Measurements from ENCODE around the gene TSR1. TPM values are rescaled to one million over a fixed set of nuclear protein-coding genes. Genes with fewer than 3 reads are reported as not detected.

TSR1 gene
- total and polyA plus RNA-seq, 2 donors (not counting 1 experiment from before 2014, with no cell fraction given), result 10.2 to 31.5 TPM

GRCh38 chr17:2312736-2313135 lies 23.5 kb downstream of the TSR1 start:
- no peaks in the 10 kb centered on the region for H3K9me3 ChIP-seq (ENCODE audit: control extremely low read depth in 1 of 3, control insufficient read depth in 2 of 3, insufficient read depth in 1 of 3, low read length in 2 of 3)
- no peaks in the 10 kb centered on the region for H3K27me3 ChIP-seq (replicated peaks in 1 of 4; ENCODE audit: control extremely low read depth in 1 of 4, control insufficient read depth in 3 of 4, insufficient read depth in 4 of 4, low read length in 3 of 4)
- Mint-ChIP-seq H3K9me3 (ENCODE audit: insufficient read depth) (no peaks in the 10 kb centered on the region), H3K27ac (no peak overlapping the region), H3K27me3 (no peaks in the 10 kb centered on the region), H3K4me1 (peaks cover 2% of the 10 kb centered on the region), H3K4me3 (no peak overlapping the region)
- 100% methylated on average over 2 of the region's 5 CpGs for WGBS (ENCODE audit: insufficient coverage)
- H3K4me2 ChIP-seq (replicated peaks; ENCODE audit: low read depth, low read length, poor library complexity, severe bottlenecking), result no peak overlapping the region
- no peak for TF ChIP-seq EZH2 (IDR thresholded peaks at IDR 0.05; ENCODE audit: borderline replicate concordance, insufficient read depth, low read depth, low read length, poor library complexity, severe bottlenecking)
- TF ChIP-seq CTCF (IDR thresholded peaks at IDR 0.05), result no peak
- H3K4me3 ChIP-seq (ENCODE audit: control extremely low read depth in 1 of 5, extremely low read depth in 1 of 5, insufficient read depth in 1 of 5, low read depth in 2 of 5, low read length in 4 of 5), result no peak overlapping the region
- no peaks in the 10 kb centered on the region for H3K4me1 ChIP-seq (ENCODE audit: control insufficient read depth in 2 of 2, insufficient read depth in 2 of 2, low read length in 2 of 2)
- no peak overlapping the region for H3K9ac ChIP-seq (ENCODE audit: low read length)
- ChIA-PET CTCF (no interaction called here), POLR2A (no interaction called here)
- H2AFZ ChIP-seq (ENCODE audit: insufficient read depth, low read depth, low read length, poor library complexity, severe bottlenecking), result no peak overlapping the region
- no peaks in the 10 kb centered on the region for H4K20me1 ChIP-seq (ENCODE audit: control insufficient read depth, insufficient read depth, low read length, poor library complexity, severe bottlenecking)
- DNase-seq (no peak), ATAC-seq (ENCODE audit: low read depth) (no peak)
- no peaks in the 10 kb centered on the region for H3K79me2 ChIP-seq (ENCODE audit: control insufficient read depth, insufficient read depth, low read length)
- no peaks in the 10 kb centered on the region for H3K36me3 ChIP-seq (replicated peaks in 1 of 2; ENCODE audit: control extremely low read depth in 1 of 2, control insufficient read depth in 1 of 2, extremely low read depth in 1 of 2, insufficient read depth in 2 of 2, low read length in 1 of 2)
- intact Hi-C loops (cut with micrococcal nuclease), result no loop called here
- H3K27ac ChIP-seq (ENCODE audit: low read length in 2 of 2), result no peak overlapping the region

- Histone ChIP-seq H3K79me2 (ENCODE audit: control insufficient read depth, insufficient read depth, low read length) (peaks cover 4% of the 10 kb centered on the region), H3K4me3 (ENCODE audit: control extremely low read depth in 1 of 5, extremely low read depth in 1 of 5, insufficient read depth in 1 of 5, low read depth in 2 of 5, low read length in 4 of 5) (no peak overlapping the region), H4K20me1 (ENCODE audit: control insufficient read depth, insufficient read depth, low read length, poor library complexity, severe bottlenecking) (no peaks in the 10 kb centered on the region), H3K4me1 (ENCODE audit: control insufficient read depth in 2 of 2, insufficient read depth in 2 of 2, low read length in 2 of 2) (no peaks in the 10 kb centered on the region), H3K27ac (ENCODE audit: low read length in 2 of 2) (no peak overlapping the region), H3K4me2 (replicated peaks; ENCODE audit: low read depth, low read length, poor library complexity, severe bottlenecking) (no peak overlapping the region), H3K9me3 (ENCODE audit: control extremely low read depth in 1 of 3, control insufficient read depth in 2 of 3, insufficient read depth in 1 of 3, low read length in 2 of 3) (no peaks in the 10 kb centered on the region), H3K27me3 (replicated peaks in 1 of 4; ENCODE audit: control extremely low read depth in 1 of 4, control insufficient read depth in 3 of 4, insufficient read depth in 4 of 4, low read length in 3 of 4) (no peaks in the 10 kb centered on the region), H3K36me3 (replicated peaks in 1 of 2; ENCODE audit: control extremely low read depth in 1 of 2, control insufficient read depth in 1 of 2, extremely low read depth in 1 of 2, insufficient read depth in 2 of 2, low read length in 1 of 2) (no peaks in the 10 kb centered on the region), H2AFZ (ENCODE audit: insufficient read depth, low read depth, low read length, poor library complexity, severe bottlenecking) (no peak overlapping the region), H3K9ac (ENCODE audit: low read length) (no peak overlapping the region)
- H3K27ac Mint-ChIP-seq, result no peak overlapping the region
- H3K4me3 Mint-ChIP-seq, result no peak overlapping the region
- H3K9me3 Mint-ChIP-seq (ENCODE audit: insufficient read depth), result no peaks in the 10 kb centered on the region
- intact Hi-C loops (cut with micrococcal nuclease), result no loop called here
- DNase-seq (no peak), ATAC-seq (ENCODE audit: low read depth) (no peak)
- H3K27me3 Mint-ChIP-seq, result no peaks in the 10 kb centered on the region
- ChIA-PET POLR2A (no interaction called here), CTCF (no interaction called here)
- WGBS (ENCODE audit: insufficient coverage), result 95% methylated on average over 5 of the region's 6 CpGs
- peaks cover 5% of the 10 kb centered on the region for H3K4me1 Mint-ChIP-seq
- TF ChIP-seq CTCF (IDR thresholded peaks at IDR 0.05) (no peak), EZH2 (IDR thresholded peaks at IDR 0.05; ENCODE audit: borderline replicate concordance, insufficient read depth, low read depth, low read length, poor library complexity, severe bottlenecking) (no peak)
Measured at GRCh38 chr17:2309338-2310154, 26.7 kb downstream of the TSR1 start.

Measured in B cell (primary cell).